ENCODE results near the gene RNU2-63P. TPM values are rescaled to one million over a fixed set of nuclear protein-coding genes. Genes with fewer than 3 reads are reported as not detected.

RNU2-63P gene
- total and polyA plus RNA-seq, 12 donors = 4.9 to 45.8 (median 15.2) TPM; not detected in 9

DNA sequence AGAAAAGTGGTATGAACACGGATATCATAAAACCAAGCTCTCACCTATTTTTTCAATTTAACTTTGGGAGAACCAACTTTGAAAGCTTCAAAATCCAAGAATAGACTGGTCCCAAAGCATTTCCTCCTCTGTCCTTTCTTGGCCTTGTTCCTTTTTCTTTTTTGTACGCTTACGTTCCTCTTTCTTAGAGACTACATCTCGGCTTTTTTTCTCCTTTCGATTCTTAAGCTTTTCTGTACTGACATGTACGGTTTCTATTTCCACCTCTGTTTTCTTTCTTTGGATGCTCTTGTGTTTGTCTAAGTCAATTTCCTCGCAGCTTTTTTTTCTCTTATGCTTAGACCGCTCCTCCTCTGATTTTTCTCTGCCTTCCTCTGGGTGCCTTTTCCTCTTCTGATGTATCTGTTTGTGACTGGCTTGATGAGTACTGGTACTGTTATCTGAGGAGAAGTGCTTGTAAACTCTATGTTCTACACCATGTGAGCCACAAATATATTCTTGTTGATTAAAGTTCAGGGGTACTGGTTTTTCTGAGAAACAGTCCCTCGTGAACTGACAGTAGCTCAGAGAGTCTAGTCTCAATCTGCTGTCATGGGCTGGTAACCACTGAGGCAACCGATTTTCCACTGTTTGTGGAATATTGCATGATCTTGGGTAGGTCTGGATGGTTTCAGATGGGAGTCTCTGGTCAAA, 11.5 kb upstream of the RNU2-63P start:
- TF ChIP-seq, protein P1, sequence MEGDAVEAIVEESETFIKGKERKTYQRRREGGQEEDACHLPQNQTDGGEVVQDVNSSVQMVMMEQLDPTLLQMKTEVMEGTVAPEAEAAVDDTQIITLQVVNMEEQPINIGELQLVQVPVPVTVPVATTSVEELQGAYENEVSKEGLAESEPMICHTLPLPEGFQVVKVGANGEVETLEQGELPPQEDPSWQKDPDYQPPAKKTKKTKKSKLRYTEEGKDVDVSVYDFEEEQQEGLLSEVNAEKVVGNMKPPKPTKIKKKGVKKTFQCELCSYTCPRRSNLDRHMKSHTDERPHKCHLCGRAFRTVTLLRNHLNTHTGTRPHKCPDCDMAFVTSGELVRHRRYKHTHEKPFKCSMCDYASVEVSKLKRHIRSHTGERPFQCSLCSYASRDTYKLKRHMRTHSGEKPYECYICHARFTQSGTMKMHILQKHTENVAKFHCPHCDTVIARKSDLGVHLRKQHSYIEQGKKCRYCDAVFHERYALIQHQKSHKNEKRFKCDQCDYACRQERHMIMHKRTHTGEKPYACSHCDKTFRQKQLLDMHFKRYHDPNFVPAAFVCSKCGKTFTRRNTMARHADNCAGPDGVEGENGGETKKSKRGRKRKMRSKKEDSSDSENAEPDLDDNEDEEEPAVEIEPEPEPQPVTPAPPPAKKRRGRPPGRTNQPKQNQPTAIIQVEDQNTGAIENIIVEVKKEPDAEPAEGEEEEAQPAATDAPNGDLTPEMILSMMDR (IDR thresholded peaks at IDR 0.05) = no peak
- TF ChIP-seq POLR2A (IDR thresholded peaks at IDR 0.05) = no peak
- no peak overlapping the region for H3K4me3 ChIP-seq
- intact Hi-C loops (cut with DNase I) = no loop called here
- WGBS, 4 donors = 80 to 91% (median 82%) methylated on average over 10 of the region's 10 CpGs
- no peak overlapping the region for H3K27ac ChIP-seq
- peaks cover 0 to 21% of the 10 kb centered on the region in 2 donors for H3K36me3 ChIP-seq (replicated peaks in 1 of 2)
- DNase-seq = no peak
- H3K27me3 ChIP-seq = no peaks in the 10 kb centered on the region
- H3K4me1 ChIP-seq (replicated peaks in 1 of 2) = no peaks in the 10 kb centered on the region
- no peaks in the 10 kb centered on the region for H3K9me3 ChIP-seq (replicated peaks in 1 of 3)

DNA sequence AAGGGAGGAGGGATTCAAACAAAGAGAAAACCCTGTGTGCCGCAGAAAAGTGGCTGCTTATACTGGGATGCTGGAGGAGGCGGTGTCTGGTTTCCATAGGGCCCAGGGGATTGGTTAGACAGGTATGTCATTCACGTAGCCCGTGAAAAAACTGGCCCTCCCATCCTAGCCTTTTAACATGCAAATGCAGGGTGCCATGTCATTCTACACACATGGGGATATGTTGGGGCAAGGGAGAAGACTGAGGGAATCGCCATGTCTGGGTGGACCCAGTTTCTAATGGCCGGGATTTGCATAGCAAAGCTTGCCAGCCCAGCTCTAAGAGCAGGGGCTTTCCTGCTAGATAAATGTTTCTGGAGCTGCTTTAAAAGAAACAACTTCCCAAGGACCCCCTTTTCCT, 8.2 kb upstream of the RNU2-63P start:
- H3K27me3 ChIP-seq = no peaks in the 10 kb centered on the region
- no peak overlapping the region for H3K4me3 ChIP-seq
- H3K36me3 ChIP-seq (replicated peaks in 1 of 2) = peaks cover 0 to 7% of the 10 kb centered on the region in 2 donors
- no peak overlapping the region for H3K27ac ChIP-seq
- DNase-seq = no peak
- H3K4me1 ChIP-seq (replicated peaks in 1 of 2) = no peaks in the 10 kb centered on the region
- intact Hi-C loops (cut with DNase I) = no loop called here
- WGBS, 4 donors = 76 to 85% (median 82%) methylated on average over 6 of the region's 6 CpGs
- TF ChIP-seq, protein P1 (IDR thresholded peaks at IDR 0.05) = no peak
- TF ChIP-seq POLR2A (IDR thresholded peaks at IDR 0.05) = no peak
- H3K9me3 ChIP-seq (replicated peaks in 1 of 3) = no peaks in the 10 kb centered on the region

DNA sequence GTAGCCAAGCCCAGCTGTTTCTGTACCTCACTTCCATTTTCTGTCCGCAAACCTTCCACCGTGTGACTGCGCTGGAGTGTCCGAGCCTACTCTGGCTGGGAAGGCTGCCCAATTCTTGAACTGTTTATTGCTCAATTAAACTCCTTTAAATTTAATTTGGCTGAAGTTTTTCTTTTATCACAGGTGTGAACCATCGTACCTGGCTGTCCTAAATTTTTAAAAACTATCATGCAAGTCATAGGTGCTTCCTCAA, 6.2 kb upstream of the RNU2-63P start:
- H3K27me3 ChIP-seq = no peaks in the 10 kb centered on the region
- H3K4me3 ChIP-seq = no peak overlapping the region
- no peak overlapping the region for H3K27ac ChIP-seq
- no peaks in the 10 kb centered on the region for H3K4me1 ChIP-seq (replicated peaks in 1 of 2)
- DNase-seq = no peak
- H3K9me3 ChIP-seq (replicated peaks in 1 of 3) = no peaks in the 10 kb centered on the region
- WGBS, 4 donors = 91 to 96% (median 94%) methylated on average over 5 of the region's 5 CpGs
- no peak for TF ChIP-seq POLR2A (IDR thresholded peaks at IDR 0.05)
- TF ChIP-seq, protein P1 (IDR thresholded peaks at IDR 0.05) = no peak
- no peaks in the 10 kb centered on the region for H3K36me3 ChIP-seq (replicated peaks in 1 of 2)
- intact Hi-C loops (cut with DNase I) = no loop called here

DNA sequence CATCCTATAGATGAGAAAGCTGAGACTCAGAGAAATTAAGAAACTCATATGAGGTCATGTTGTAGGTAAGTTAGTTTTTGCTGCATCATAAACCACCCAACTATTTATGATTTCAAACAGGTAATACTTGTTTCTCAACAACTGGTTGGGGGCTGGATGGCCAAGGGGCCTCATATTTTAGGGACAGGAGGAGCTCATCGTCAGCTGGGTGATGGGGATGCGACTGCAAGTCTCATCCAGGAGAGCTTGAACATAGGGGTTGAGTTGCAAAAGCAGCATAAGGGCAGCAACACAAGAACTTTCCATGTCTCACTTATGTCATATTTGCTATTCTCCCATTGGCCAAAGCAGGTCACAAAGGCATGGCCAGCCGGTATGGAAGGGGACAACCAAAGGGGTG, 3.6 kb upstream of the RNU2-63P start:
- Histone ChIP-seq H3K27ac (no peak overlapping the region), H3K4me1 (replicated peaks in 1 of 2) (no peaks in the 10 kb centered on the region), H3K27me3 (no peaks in the 10 kb centered on the region), H3K9me3 (replicated peaks in 1 of 3) (no peaks in the 10 kb centered on the region), H3K36me3 (replicated peaks in 1 of 2) (no peaks in the 10 kb centered on the region), H3K4me3 (no peak overlapping the region)
- DNase-seq = no peak
- intact Hi-C loops (cut with DNase I) = no loop called here
- 76 to 90% (median 88%) methylated on average over 3 of the region's 3 CpGs for WGBS, 4 donors
- TF ChIP-seq POLR2A (IDR thresholded peaks at IDR 0.05) = no peak
- TF ChIP-seq, protein P1 (IDR thresholded peaks at IDR 0.05) = no peak

All from adrenal gland (tissue), 12 donors.